Uterus (tissue), 2 donors: ENCODE data around the gene SLC2A6.

Experiments
- CTCF ChIP-seq, 4 experiments: fragments of 200-600 bp in 2 of 4; fragments of 450-650 bp in 2 of 4; sonication (generic) in 2 of 4; IDR thresholded peaks; one replicate each; pipeline ENCODE4 v1.5.1; 2016 to 2019; ENCODE audit warnings: antibody characterized with exemption in 4 of 4, mild to moderate bottlenecking in 2 of 4, moderate library complexity in 1 of 4
- POLR2A ChIP-seq, 2 donors: fragments of 450-650 bp; IDR thresholded peaks; one replicate each; pipeline ENCODE4 v1.6.1; 2016; ENCODE audit warnings: antibody characterized with exemption in 2 of 2, mild to moderate bottlenecking in 1 of 2, moderate library complexity in 1 of 2

DNA sequence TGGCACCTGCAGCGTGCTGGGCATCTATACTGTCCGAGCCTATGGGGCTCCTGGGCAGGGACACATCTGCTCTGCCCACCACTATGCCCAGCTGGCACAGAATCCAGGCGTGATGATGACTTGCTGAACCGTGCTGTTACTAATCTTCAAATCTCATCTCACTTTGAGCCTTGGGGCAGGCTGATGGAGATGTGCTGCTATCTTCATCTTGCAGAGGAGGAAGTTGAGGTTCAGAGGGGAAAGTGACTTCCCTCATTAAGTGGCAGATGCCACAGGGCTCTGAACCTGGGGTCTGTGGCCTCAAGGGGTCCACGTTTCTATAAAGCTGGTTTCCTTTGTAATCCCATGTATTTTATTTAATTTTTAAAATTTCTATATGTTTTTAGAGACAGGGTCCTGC lies 4.7 kb downstream of the SLC2A6 start:
- TF ChIP-seq POLR2A (IDR thresholded peaks at IDR 0.05) (no peak), CTCF (IDR thresholded peaks at IDR 0.05) (no peak)
